K562 (cell line): ENCODE data around the gene SFXN2. TPM values are rescaled to one million over a fixed set of nuclear protein-coding genes. Genes with fewer than 3 reads are reported as not detected.

Experiments used
- ATAC-seq: fragments of 200-7000 bp; cut with Tn5 transposase; 3 replicates; pipeline ENCODE4 v1.9.1; 2020; ENCODE audit warnings: moderate library complexity
- BruUV-seq: library from RNA; stranded (reverse); fragments of 400-500 nt; replicated peaks from 2 replicates; lab custom pipeline; 2021; lab: Mats Ljungman, UMichigan
- CTCF ChIA-PET: fragments of 300-600 bp; formaldehyde crosslinking; extraction: SDS; loops from one replicate; lab custom pipeline; 2021; ENCODE audit warnings: low intra/inter-chr PET ratio; lab: Yijun Ruan, JAX
- POLR2A ChIA-PET: fragments of 300-600, 350-650 bp; sonication (Branson Sonifier 250); formaldehyde crosslinking; extraction: SDS; loops from one replicate; lab custom pipeline; 2021; ENCODE audit warnings: antibody characterized with exemption, inconsistent platforms; lab: Yijun Ruan, JAX
- DNase-seq, 4 experiments: peaks; one replicate each; pipeline versions ENCODE4 v3.0.0 to v3.0.0-alpha.2; 2011 to 2018; ENCODE audit warnings: low spot score in 3 of 4, mixed read lengths in 3 of 4; ENCODE audit errors: extremely low read depth in 1 of 4
- FAIRE-seq: peaks from 2 replicates; lab custom pipeline; 2011; peaks lifted over from hg19 to GRCh38; lab: Jason Lieb, UNC
- H2AFZ ChIP-seq: 2 replicates; pipeline ENCODE4 v1.6.0; 2011; ENCODE audit warnings: low read depth, low read length, control low read depth, inconsistent platforms
- H3K27ac ChIP-seq: fragments of 200-600 bp; 3 replicates; pipeline ENCODE4 v1.8.0; 2011; ENCODE audit warnings: low read depth, mild to moderate bottlenecking, control low read depth, inconsistent platforms, low read length, moderate library complexity, mixed read lengths; ENCODE audit errors: extremely low read depth
- H3K27me3 ChIP-seq, 2 experiments: fragments of 300-600 bp in 1 of 2; 2 replicates in 1 of 2; 3 replicates in 1 of 2; pipeline versions ENCODE4 v1.6.0 to v1.8.0; 2011; ENCODE audit warnings: inconsistent platforms in 2 of 2, low read length in 2 of 2, mild to moderate bottlenecking in 1 of 2, mixed read lengths in 1 of 2, moderate library complexity in 1 of 2; ENCODE audit not compliant: control insufficient read depth in 2 of 2, insufficient read depth in 2 of 2
- H3K36me3 ChIP-seq: fragments of 300-600 bp; 3 replicates; pipeline ENCODE4 v1.8.0; 2011; ENCODE audit warnings: mild to moderate bottlenecking, low read length, inconsistent platforms; ENCODE audit not compliant: control insufficient read depth, insufficient read depth
- H3K4me1 ChIP-seq, 2 experiments: fragments of 200-600 bp in 1 of 2; replicated peaks in 1 of 2; 2 replicates in 1 of 2; 3 replicates in 1 of 2; pipeline versions ENCODE4 v1.5.1 to v1.8.0; 2011; ENCODE audit warnings: inconsistent platforms in 2 of 2, low read length in 2 of 2, mild to moderate bottlenecking in 1 of 2, mixed read lengths in 1 of 2, moderate library complexity in 1 of 2; ENCODE audit not compliant: control insufficient read depth in 2 of 2, insufficient read depth in 2 of 2
- H3K4me2 ChIP-seq: 2 replicates; pipeline ENCODE4 v1.6.1; 2011; ENCODE audit warnings: low read length, control low read depth, inconsistent platforms, mixed read lengths; ENCODE audit not compliant: insufficient read depth
- H3K4me3 ChIP-seq: fragments of 200-600 bp; sonication (generic), shearing (Covaris generic); 2 replicates; pipeline ENCODE4 v1.5.1; 2016; ENCODE audit warnings: control low read depth, inconsistent platforms
- H3K79me2 ChIP-seq: fragments of 200-600 bp; 3 replicates; pipeline ENCODE4 v1.8.0; 2011; ENCODE audit warnings: low read length, inconsistent platforms; ENCODE audit not compliant: control insufficient read depth, insufficient read depth
- H3K9ac ChIP-seq, 2 experiments: 2 replicates each; pipeline versions ENCODE4 v1.6.0 to v1.6.1; 2011; ENCODE audit warnings: low read depth in 2 of 2, low read length in 2 of 2, control low read depth in 1 of 2, inconsistent platforms in 1 of 2, mild to moderate bottlenecking in 1 of 2, mixed read lengths in 1 of 2; ENCODE audit not compliant: insufficient read depth in 1 of 2
- H3K9me1 ChIP-seq: one replicate; pipeline ENCODE4 v1.6.0; 2011; ENCODE audit warnings: inconsistent platforms, mild to moderate bottlenecking, low read length, moderate library complexity; ENCODE audit not compliant: control insufficient read depth, insufficient read depth
- H3K9me3 ChIP-seq: replicated peaks from 2 replicates; pipeline ENCODE4 v1.5.1; 2011; ENCODE audit warnings: low read depth, low read length, inconsistent platforms; ENCODE audit not compliant: control insufficient read depth, insufficient read depth
- H4K20me1 ChIP-seq: replicated peaks from 2 replicates; pipeline ENCODE4 v1.6.1; 2011; ENCODE audit warnings: low read length, inconsistent platforms, mixed read lengths; ENCODE audit not compliant: control insufficient read depth, insufficient read depth
- CBFA2T3 ChIP-seq: fragments of 450-650 bp; IDR thresholded peaks from 2 replicates; pipeline ENCODE4 v1.6.1; 2017
- DPF2 ChIP-seq: fragments of 450-650 bp; IDR thresholded peaks from 2 replicates; pipeline ENCODE4 v1.6.1; 2016
- EP400 ChIP-seq: fragments of 450-650 bp; IDR thresholded peaks from 2 replicates; pipeline ENCODE4 v1.6.1; 2017; ENCODE audit warnings: antibody characterized with exemption, mild to moderate bottlenecking, moderate library complexity
- ETV5 ChIP-seq: sonication (generic); formaldehyde crosslinking; IDR thresholded peaks from 2 replicates; pipeline ENCODE4 v1.4.0; 2020; ENCODE audit warnings: low read depth, mild to moderate bottlenecking, missing genetic modification reagents
- HDAC1 ChIP-seq, 2 experiments: fragments of 450-650 bp; IDR thresholded peaks; 2 replicates each; pipeline ENCODE4 v1.6.1; 2016 to 2017; ENCODE audit warnings: inconsistent platforms in 1 of 2, mild to moderate bottlenecking in 1 of 2, moderate library complexity in 1 of 2
- MAZ ChIP-seq, 2 experiments: fragments of 450-650 bp in 1 of 2; sonication (generic) in 1 of 2; formaldehyde crosslinking; IDR thresholded peaks in 1 of 2; conservative IDR thresholded peaks in 1 of 2; 2 replicates each; pipeline versions ENCODE4 v1.4.0 to v1.5.0; 2020; ENCODE audit warnings: mild to moderate bottlenecking in 1 of 2, missing genetic modification reagents in 1 of 2
- MTA1 ChIP-seq: fragments of 450-650 bp; IDR thresholded peaks from 2 replicates; pipeline ENCODE4 v1.6.1; 2017; ENCODE audit warnings: borderline replicate concordance
- POLR2H ChIP-seq: IDR thresholded peaks from 2 replicates; pipeline ENCODE4 v1.6.1; 2016; ENCODE audit warnings: missing genetic modification characterization, low read depth, mild to moderate bottlenecking, control low read depth, missing compliant biosample characterization, moderate library complexity
- RBM15 ChIP-seq: fragments of 200-400 bp; formaldehyde crosslinking; IDR thresholded peaks from 2 replicates; pipeline ENCODE4 v1.6.1; 2018; ENCODE audit warnings: mild to moderate bottlenecking, low read length, moderate library complexity; ENCODE audit not compliant: insufficient read depth
- TBL1XR1 ChIP-seq, 2 experiments: IDR thresholded peaks; 2 replicates each; pipeline ENCODE4 v1.6.1; 2012; ENCODE audit warnings: improper control_type of control experiment in 2 of 2, low read length in 2 of 2, mild to moderate bottlenecking in 1 of 2
- TGIF2 ChIP-seq: sonication (generic); formaldehyde crosslinking; IDR thresholded peaks from 2 replicates; pipeline ENCODE4 v1.8.1; 2022; ENCODE audit warnings: mild to moderate bottlenecking, missing genetic modification reagents, moderate library complexity
- VEZF1 ChIP-seq: fragments of 200-800 bp; sonication (Bioruptor generic); IDR thresholded peaks from 2 replicates; pipeline ENCODE4 v1.6.1; 2017; ENCODE audit warnings: missing genetic modification characterization, missing compliant biosample characterization
- ZBTB2 ChIP-seq: fragments of 450-650 bp; IDR thresholded peaks from 2 replicates; pipeline ENCODE4 v1.6.1; 2016; ENCODE audit warnings: antibody characterized with exemption
- ZFP1 ChIP-seq: fragments of 450-650 bp; formaldehyde crosslinking; IDR thresholded peaks from 2 replicates; pipeline ENCODE4 v1.4.0; 2020; ENCODE audit warnings: mild to moderate bottlenecking, mixed read lengths
- ZNF232 ChIP-seq: sonication (generic); formaldehyde crosslinking; IDR thresholded peaks from 2 replicates; pipeline ENCODE4 v1.8.0; 2022; ENCODE audit warnings: mild to moderate bottlenecking, missing genetic modification reagents
- WGBS: fragments of 100-300 bp; shearing (Covaris generic); methylation state at CpG from one replicate; pipeline ENCODE4 v1.1.6; 2016; ENCODE audit warnings: low coverage, mixed read lengths; ENCODE audit not compliant: insufficient coverage; ENCODE audit errors: missing lambda C conversion rate; 5-methylcytosine and 5-hydroxymethylcytosine counted together
- in situ Hi-C: fragments of 300-500 bp; cut with MboI; formaldehyde crosslinking; loops from 4 replicates; pipeline ENCODE4 v1.15.0; 2018; ENCODE audit warnings: inconsistent platforms, mixed read lengths
- intact Hi-C: fragments of 100-400 bp; cut with micrococcal nuclease; formaldehyde crosslinking; loops from 2 replicates; pipeline ENCODE4 v1.14.2; 2022
- polyA plus RNA-seq, 8 experiments: library from polyadenylated mRNA; depleted of rRNA in 4 of 8; stranded (reverse) in 5 of 8; unstranded in 3 of 8; fragments of >200 nt; fragmentation: Nextera tagmentation in 2 of 8; fragmentation: Illumina TruSeq in 1 of 8; extraction: Ambion mirVana in 2 of 8; extraction: Trizol in 1 of 8; gene quantifications; 2 replicates each; pipeline versions ENCODE4 v1.2.1 to v1.2.3, GENCODE V29; 2011 to 2014; ENCODE audit warnings: inconsistent platforms in 1 of 8, missing spikeins in 1 of 8
- total RNA-seq, 7 experiments: library from RNA; depleted of rRNA in 6 of 7; stranded (reverse); fragments of >200 nt in 6 of 7; fragmentation: Illumina TruSeq in 2 of 7; extraction: Trizol in 2 of 7; gene quantifications; 2 replicates each; pipeline versions ENCODE4 v1.2.1 to v1.2.3, GENCODE V29; 2011 to 2021; ENCODE audit warnings: low replicate concordance in 1 of 7

The SFXN2 gene
- total and polyA plus RNA-seq, 9 of the 15 experiments (the other 6 are each of a cell fraction or from before 2014, with no cell fraction given), result 7.3 to 23.8 (median 15.7) TPM

- Histone ChIP-seq H3K27ac (peak overlapping the region; percentile 47; the same call in 2 of the 3 replicates), H3K4me2 (peak overlapping the region; percentile 52), H3K9me3 (no peaks in the 10 kb centered on the region), H3K27me3 (no peaks in the 10 kb centered on the region), H3K9ac (peak overlapping the region in 1 of 2 experiments; percentile 76; a peak in 1 of 4 replicates), H2AFZ (no peak overlapping the region; the same call in 1 of the 2 replicates), H4K20me1 (no peaks in the 10 kb centered on the region), H3K9me1 (no peaks in the 10 kb centered on the region), H3K4me3 (no peak overlapping the region), H3K4me1 (peaks cover 42 to 58% of the 10 kb centered on the region in 2 experiments), H3K36me3 (peaks cover 4% of the 10 kb centered on the region; the same call in 1 of the 3 replicates), H3K79me2 (peaks cover 33% of the 10 kb centered on the region)
- peak in 3 of 4 experiments; percentile 18 to 63 (median 38) for DNase-seq
- no TSS peak for BruUV-seq
- WGBS, result 15% methylated on average over 5 of the region's 8 CpGs
- ATAC-seq, result peak; percentile 31
- no peak for FAIRE-seq
- in situ Hi-C loops, result no loop called here
- CTCF ChIA-PET, result no interaction called here
- intact Hi-C loops, result no loop called here
- POLR2A ChIA-PET, result interaction anchor here (0.6 to 0.7 kb wide), 2 partner anchors 11 to 196 kb away, joined by 3 to 4 read pairs; no protein-coding TSS in a partner anchor
- TF ChIP-seq TBL1XR1 (IDR thresholded peaks at IDR 0.05; ENCODE audit: low read length in 2 of 2) (no peak), ETV5 (0 out of 2 replicates have a peak, but pooled peaks have one; percentile 28), HDAC1 (IDR thresholded peaks at IDR 0.05) (no peak), ZNF232 (CRISPR knock-in tag) (no peak), POLR2H (tag) (no peak), TGIF2 (CRISPR knock-in tag) (no peak), MAZ (CRISPR knock-in tag; conservative IDR thresholded peaks at IDR 0.05 in 1 of 2, IDR thresholded peaks at IDR 0.05 in 1 of 2) (no peak), MTA1 (no peak), EP400 (no peak), VEZF1 (CRISPR knock-in tag) (peak; percentile 19; the same call in 1 of the 2 replicates), RBM15 (no peak), CBFA2T3 (peak; percentile 29; the same call in 1 of the 2 replicates), ZBTB2 (0 out of 2 replicates have a peak, but pooled peaks have one; percentile 18), ZFP1 (no peak), DPF2 (peak; percentile 21; the same call in 1 of the 2 replicates)
These were observed 66.9 kb downstream of the SFXN2 start for GRCh38 chr10:102781090-102781920.
